ENCODE data around the gene ADCY2. TPM values are rescaled to one million over a fixed set of nuclear protein-coding genes. Genes with fewer than 3 reads are reported as not detected.

Gene ADCY2
- total RNA-seq, 1 donor from 2014 or later, result 1.5 TPM

DNA sequence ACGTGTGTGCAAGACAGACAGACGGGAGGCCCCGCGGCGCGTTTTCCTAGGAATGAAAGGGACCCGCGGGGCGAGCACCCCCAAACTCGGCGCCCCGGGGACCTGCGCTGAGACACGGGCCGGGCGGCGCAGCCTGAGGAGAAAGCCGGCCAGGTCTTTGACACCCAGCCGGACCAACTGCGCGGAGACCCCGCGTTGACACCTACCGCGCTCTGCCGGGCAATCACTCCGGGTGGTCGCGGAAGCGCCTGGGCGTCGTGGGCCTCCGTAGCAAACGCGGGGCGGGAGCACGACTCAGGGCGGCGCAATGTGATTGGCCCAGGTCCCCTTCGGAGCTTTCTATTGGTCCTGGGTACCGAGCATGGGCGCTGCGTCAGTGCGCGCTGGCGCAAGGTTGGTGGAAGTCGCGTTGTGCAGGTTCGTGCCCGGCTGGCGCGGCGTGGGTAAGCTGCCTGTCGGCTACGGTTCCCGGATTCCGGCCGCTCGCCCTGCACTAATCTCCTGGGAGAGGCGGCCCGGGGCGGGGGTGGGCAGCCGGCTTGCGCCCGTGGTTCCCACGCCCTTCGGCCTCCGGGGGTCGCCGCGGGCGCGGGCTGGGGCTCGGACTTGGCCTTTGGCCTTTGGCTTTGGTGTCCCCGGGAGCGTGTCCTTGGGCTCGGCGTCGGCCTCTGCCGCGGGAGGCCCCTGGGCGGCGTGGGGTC lies 473.0 kb downstream of the ADCY2 start, which contains the start of the genes FASTKD3 and MTRR:
TSS of gene FASTKD3 (minus strand) at position 259 of the 701 bp plus-strand sequence. CDS start 948 bp downstream, outside the sequence.
TSS of gene MTRR (plus strand) at position 376 of the 701 bp plus-strand sequence. CDS start 1,647 bp downstream, outside the sequence.
- Mint-ChIP-seq H3K4me1 (ENCODE audit: unreplicated experiment) (peaks cover 16% of the 10 kb centered on the region), H3K4me3 (ENCODE audit: unreplicated experiment) (peak within 1 kb of the TSS; percentile 98), H3K27ac (ENCODE audit: unreplicated experiment) (peak within 1 kb of the TSS; percentile 19), H3K9me3 (ENCODE audit: unreplicated experiment) (no peaks in the 10 kb centered on the region), H3K27me3 (ENCODE audit: unreplicated experiment) (peaks cover 6% of the 10 kb centered on the region), H3K36me3 (ENCODE audit: low read depth, unreplicated experiment) (no peaks in the 10 kb centered on the region)
- TF ChIP-seq, protein P1, sequence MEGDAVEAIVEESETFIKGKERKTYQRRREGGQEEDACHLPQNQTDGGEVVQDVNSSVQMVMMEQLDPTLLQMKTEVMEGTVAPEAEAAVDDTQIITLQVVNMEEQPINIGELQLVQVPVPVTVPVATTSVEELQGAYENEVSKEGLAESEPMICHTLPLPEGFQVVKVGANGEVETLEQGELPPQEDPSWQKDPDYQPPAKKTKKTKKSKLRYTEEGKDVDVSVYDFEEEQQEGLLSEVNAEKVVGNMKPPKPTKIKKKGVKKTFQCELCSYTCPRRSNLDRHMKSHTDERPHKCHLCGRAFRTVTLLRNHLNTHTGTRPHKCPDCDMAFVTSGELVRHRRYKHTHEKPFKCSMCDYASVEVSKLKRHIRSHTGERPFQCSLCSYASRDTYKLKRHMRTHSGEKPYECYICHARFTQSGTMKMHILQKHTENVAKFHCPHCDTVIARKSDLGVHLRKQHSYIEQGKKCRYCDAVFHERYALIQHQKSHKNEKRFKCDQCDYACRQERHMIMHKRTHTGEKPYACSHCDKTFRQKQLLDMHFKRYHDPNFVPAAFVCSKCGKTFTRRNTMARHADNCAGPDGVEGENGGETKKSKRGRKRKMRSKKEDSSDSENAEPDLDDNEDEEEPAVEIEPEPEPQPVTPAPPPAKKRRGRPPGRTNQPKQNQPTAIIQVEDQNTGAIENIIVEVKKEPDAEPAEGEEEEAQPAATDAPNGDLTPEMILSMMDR (IDR thresholded peaks at IDR 0.05; ENCODE audit: unreplicated experiment), result no peak
- DNase-seq (ENCODE audit: low spot score), result peak; percentile 87

DNA sequence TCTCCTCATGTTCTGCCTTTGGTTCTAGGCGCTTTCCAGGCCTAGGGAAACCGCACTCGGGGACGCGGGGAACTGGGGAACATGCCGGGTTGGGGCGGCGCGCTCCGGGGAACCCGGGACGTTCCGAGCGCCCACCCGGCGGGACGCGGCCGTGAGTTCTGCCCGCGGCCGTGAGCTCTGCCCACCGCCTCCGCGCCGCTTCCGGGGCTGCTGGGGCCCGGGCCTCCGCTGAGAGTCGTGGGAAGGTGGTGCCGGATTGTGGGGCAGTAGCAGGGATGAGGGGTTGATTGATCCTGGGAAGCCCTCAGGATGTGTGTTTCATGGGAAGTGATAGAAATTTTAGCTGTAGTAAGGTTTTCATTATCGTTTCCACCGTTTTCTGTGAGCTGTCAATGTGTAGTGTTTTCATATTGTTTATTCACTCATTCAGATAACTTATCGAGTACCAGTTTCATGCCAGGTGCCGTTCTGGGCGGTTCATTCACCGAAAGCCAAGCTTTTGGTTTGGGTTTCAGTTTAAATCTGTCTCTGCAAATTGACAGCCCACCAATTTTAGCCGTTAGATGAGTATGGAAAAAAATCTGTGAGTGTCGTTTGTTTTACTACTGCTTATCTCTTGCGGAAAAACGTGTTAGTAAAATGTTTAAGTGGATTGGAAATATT lies 473.7 kb downstream of the ADCY2 start:
- DNase-seq (ENCODE audit: low spot score), result peak; percentile 26
- peaks cover 16% of the 10 kb centered on the region for H3K4me1 Mint-ChIP-seq (ENCODE audit: unreplicated experiment)
- peaks cover 6% of the 10 kb centered on the region for H3K27me3 Mint-ChIP-seq (ENCODE audit: unreplicated experiment)
- H3K9me3 Mint-ChIP-seq (ENCODE audit: unreplicated experiment), result no peaks in the 10 kb centered on the region
- H3K4me3 Mint-ChIP-seq (ENCODE audit: unreplicated experiment), result peak overlapping the region; percentile 93
- H3K36me3 Mint-ChIP-seq (ENCODE audit: low read depth, unreplicated experiment), result no peaks in the 10 kb centered on the region
- TF ChIP-seq, protein P1 (IDR thresholded peaks at IDR 0.05; ENCODE audit: unreplicated experiment), result no peak
- no peak overlapping the region for H3K27ac Mint-ChIP-seq (ENCODE audit: unreplicated experiment)

DNA sequence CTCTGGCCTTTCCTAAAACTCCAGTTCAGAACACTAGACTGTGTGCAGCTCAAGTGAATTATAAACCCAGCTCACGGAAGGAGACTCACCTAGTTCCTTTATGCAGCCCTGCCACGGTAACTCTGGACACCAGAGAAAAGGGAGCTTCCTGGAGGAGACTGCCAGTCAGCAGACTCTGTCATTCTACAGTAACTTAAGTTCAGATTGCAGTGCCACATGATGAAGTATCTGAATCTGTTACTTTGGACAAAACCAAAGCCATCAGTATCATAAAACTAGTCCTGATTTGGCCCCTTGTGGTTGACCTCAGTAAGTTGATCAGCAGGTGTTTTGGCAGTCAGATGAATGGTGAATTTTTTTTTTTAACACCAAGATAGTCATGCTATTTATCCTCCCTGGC lies 475.7 kb downstream of the ADCY2 start:
- no peak overlapping the region for H3K27ac Mint-ChIP-seq (ENCODE audit: unreplicated experiment)

DNA sequence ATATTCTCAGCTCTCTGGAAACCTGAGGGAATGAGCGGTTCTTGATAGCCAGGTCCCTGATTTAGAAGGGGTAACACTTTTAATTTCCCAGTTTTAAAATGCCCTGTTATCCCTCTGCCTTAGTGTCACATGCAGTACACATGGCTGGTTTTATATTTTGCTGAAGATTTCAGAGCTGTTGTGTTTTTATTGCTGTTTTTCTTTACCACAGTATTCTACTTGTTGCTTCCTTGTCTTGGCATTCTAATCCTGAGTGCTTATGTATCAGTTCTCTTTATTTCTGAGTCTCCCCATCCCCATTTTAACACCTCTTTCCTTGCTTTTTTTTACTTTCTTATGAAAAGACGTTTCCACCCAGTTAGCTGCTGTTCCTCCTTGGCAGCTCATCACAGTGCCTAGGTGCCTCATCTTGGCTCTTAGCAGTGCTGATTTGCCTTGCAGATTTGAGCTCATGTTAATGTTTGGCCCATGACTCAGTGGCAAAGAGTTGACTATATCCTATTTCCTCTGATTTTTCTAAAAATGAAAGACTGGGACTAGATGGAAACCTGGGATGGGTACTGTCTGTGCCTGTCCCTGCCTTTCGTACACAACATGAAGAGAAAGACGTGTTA lies 476.7 kb downstream of the ADCY2 start:
- Mint-ChIP-seq H3K27me3 (ENCODE audit: unreplicated experiment) (peaks cover 6% of the 10 kb centered on the region), H3K9me3 (ENCODE audit: unreplicated experiment) (no peaks in the 10 kb centered on the region), H3K27ac (ENCODE audit: unreplicated experiment) (no peak overlapping the region), H3K4me1 (ENCODE audit: unreplicated experiment) (peaks cover 16% of the 10 kb centered on the region), H3K4me3 (ENCODE audit: unreplicated experiment) (no peak overlapping the region), H3K36me3 (ENCODE audit: low read depth, unreplicated experiment) (peaks cover 8% of the 10 kb centered on the region)
- TF ChIP-seq, protein P1 (IDR thresholded peaks at IDR 0.05; ENCODE audit: unreplicated experiment), result no peak
- no peak for DNase-seq (ENCODE audit: low spot score)

More for the DNA sequence above, 475.7 kb downstream of the ADCY2 start:
- peaks cover 6% of the 10 kb centered on the region for H3K27me3 Mint-ChIP-seq (ENCODE audit: unreplicated experiment)
- TF ChIP-seq, protein P1 (IDR thresholded peaks at IDR 0.05; ENCODE audit: unreplicated experiment), result no peak
- H3K4me3 Mint-ChIP-seq (ENCODE audit: unreplicated experiment), result no peak overlapping the region
- no peaks in the 10 kb centered on the region for H3K9me3 Mint-ChIP-seq (ENCODE audit: unreplicated experiment)
- H3K36me3 Mint-ChIP-seq (ENCODE audit: low read depth, unreplicated experiment), result peaks cover 8% of the 10 kb centered on the region
- DNase-seq (ENCODE audit: low spot score), result no peak
- peaks cover 16% of the 10 kb centered on the region for H3K4me1 Mint-ChIP-seq (ENCODE audit: unreplicated experiment)

All from endothelial cell (in vitro differentiated cells).